Measurements from ENCODE around the gene GABRG3.

The GABRG3 gene

DNA sequence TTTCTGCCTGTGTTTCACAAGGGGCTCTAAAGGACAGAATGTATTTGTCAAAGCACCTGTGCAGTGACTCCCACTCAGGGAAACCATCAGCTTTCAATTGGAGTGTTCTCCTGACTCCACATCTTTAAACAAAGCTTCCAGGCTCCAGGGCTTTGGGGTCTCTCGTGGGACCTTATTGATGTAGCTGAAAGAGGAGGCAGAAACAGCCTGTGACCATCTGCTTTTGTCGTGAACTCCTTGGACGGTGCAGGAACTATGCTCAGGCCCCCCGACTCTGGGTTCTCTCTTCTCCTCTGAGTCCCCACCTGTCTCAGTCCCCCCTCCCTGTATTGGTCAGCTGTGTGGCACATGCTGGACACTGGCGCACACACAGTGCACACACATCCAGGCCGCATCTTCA lies 486.8 kb downstream of the GABRG3 start:
- no peak for DNase-seq (ENCODE audit: low read depth in 1 of 2, low spot score in 1 of 2)

GRCh38 chr15:27458345-27459084 lies 487.5 kb downstream of the GABRG3 start:
- DNase-seq (ENCODE audit: low read depth in 1 of 2, low spot score in 1 of 2) = no peak

- DNase-seq (ENCODE audit: low read depth in 1 of 2, low spot score in 1 of 2) = no peak
Observed at GRCh38 chr15:27459836-27460235, 488.9 kb downstream of the GABRG3 start.

- no peak for DNase-seq (ENCODE audit: low read depth in 1 of 2, low spot score in 1 of 2)
Observed at GRCh38 chr15:27461181-27461580, 490.2 kb downstream of the GABRG3 start.

- DNase-seq (ENCODE audit: low read depth in 1 of 2, low spot score in 1 of 2) = no peak
Observed at GRCh38 chr15:27463525-27464088, 492.6 kb downstream of the GABRG3 start.

DNA sequence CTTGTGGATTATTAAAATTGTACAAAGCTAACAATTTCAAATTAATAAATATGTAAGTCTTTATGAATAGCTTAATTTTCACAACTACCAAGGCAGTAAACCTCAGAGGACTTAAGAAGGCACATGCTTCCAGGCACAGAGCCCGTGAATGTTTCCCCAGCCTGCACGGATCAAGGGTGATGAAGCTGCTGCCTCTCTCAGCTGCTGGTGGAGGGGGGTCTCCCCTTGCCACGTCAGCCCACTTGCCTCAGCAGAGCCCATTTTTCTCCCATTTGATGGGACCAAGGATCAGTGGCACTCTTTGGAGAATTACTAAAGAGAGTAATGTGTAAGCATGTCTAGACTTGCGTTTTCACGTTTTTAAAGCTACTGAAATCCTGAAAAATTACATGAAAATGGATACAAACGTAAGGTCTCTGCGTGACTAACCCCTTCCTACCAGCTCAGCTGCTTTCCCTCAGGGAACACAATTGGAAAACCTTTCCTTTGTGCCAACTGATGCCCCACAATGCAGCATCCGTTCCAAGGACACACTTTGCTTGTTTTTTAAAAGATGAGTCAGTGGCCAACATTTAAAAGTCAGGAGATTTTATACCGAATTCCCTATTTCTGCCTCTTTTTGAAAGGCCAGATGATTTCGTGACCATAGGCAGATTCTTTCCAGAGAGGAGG lies 494.1 kb downstream of the GABRG3 start:
- DNase-seq (ENCODE audit: low read depth in 1 of 2, low spot score in 1 of 2) = no peak

DNA sequence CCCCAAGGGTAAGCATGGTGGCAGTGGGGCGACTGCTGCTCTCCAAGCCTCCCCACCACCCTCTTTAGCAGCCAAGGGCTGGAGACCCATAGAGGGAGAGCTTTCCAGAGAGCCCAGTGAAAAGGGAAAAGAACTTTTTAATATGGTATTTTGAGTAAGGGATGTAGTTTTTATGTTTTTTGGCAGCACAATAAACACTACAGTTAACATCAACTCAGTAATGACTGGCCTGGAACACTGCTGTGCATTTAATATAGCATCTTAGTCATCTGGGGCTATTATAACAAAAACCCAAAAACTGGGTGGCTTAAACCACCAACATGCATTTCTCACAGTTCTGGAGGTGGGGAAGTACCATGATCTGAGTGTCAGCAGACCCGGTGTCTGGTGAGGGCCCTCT lies 495.8 kb downstream of the GABRG3 start:
- no peak for DNase-seq (ENCODE audit: low read depth in 1 of 2, low spot score in 1 of 2)

DNA sequence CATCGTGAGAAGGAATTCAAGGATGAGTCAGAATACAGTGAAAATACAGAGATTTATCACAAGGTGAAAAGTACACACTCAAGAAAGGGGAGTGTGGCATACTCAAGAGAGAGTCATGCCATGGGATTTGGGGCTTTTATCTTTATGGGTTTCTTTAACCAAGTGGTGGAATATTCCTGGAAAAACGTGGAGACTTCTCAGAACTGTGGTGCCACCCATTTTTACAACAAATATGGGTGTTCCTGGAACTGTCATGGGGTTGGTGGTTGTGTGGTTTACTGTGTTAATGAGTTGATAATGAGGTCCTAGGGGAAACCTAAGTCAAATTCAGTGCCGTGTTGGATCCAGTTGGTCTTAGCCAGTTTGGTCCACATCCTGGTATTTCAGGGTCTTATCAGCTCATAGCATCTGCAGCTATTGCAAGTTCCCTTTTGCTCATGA lies 497.2 kb downstream of the GABRG3 start:
- no peak for DNase-seq (ENCODE audit: low read depth in 1 of 2, low spot score in 1 of 2)

DNA sequence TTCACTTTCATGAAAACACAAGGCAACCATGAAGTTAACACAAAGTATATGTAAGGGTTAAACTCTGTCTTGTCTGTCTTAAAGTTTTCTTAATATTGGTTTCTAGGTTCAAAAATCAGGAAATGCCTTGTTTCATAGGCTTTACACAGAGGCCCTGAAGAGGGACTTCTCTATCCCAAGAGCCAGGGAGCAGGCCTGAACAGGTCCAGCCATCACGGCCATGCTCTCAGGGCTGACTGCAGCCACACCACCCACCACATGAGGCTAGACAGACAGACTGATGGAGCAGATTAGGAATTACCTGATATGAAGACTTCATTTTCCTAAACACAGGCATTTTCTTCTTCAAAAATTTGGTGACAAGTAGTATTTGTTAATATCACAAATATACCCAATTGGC lies 502.9 kb downstream of the GABRG3 start:
- DNase-seq (ENCODE audit: low read depth in 1 of 2, low spot score in 1 of 2) = no peak

GRCh38 chr15:27475395-27475794 lies 504.4 kb downstream of the GABRG3 start:
- no peak for DNase-seq (ENCODE audit: low read depth in 1 of 2, low spot score in 1 of 2)

GRCh38 chr15:27479296-27480140 lies 508.5 kb downstream of the GABRG3 start:
- DNase-seq (ENCODE audit: low read depth in 1 of 2, low spot score in 1 of 2) = no peak

DNA sequence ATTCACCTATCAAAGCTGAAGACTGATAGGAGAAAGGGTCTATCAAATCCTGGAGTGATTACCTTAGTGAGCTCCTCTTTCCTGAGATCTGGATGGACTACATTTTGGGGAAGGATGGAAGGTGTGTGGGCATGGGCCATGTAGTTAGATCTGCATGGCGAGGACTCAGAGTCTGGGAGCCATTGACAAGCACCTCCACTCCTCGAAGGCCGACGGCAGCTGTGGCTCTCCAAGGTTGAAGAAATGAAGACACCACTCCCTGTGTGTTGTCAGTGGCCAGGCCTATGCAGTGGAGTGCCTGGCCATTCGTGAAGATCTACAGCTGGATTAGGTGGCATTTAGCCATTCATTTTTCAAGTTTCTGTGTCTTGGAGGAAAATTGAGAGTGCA lies 509.2 kb downstream of the GABRG3 start:
- DNase-seq (ENCODE audit: low read depth in 1 of 2, low spot score in 1 of 2) = no peak

DNA sequence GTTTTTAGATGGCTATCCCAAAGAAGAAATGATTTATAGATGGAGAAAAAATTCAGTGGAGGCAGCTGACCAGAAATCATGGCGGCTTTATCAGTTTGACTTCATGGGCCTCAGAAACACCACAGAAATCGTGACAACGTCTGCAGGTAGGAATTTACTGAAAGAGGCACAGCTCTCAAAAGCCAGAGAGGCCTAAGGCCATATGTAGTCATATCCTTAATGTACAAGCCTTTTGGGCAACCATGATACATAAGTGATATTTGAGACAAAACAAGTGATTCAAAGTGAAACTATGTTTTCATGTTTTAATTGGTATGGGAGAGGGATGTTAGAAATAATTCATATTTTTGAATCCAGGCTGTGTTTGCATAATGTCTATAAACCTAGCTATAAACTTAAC lies 509.7 kb downstream of the GABRG3 start:
- DNase-seq (ENCODE audit: low read depth in 1 of 2, low spot score in 1 of 2) = no peak

- DNase-seq (ENCODE audit: low read depth in 1 of 2, low spot score in 1 of 2) = no peak
Observed at GRCh38 chr15:27481768-27482167, 510.8 kb downstream of the GABRG3 start.

GRCh38 chr15:27482287-27482686 lies 511.3 kb downstream of the GABRG3 start:
- no peak for DNase-seq (ENCODE audit: low read depth in 1 of 2, low spot score in 1 of 2)

DNA sequence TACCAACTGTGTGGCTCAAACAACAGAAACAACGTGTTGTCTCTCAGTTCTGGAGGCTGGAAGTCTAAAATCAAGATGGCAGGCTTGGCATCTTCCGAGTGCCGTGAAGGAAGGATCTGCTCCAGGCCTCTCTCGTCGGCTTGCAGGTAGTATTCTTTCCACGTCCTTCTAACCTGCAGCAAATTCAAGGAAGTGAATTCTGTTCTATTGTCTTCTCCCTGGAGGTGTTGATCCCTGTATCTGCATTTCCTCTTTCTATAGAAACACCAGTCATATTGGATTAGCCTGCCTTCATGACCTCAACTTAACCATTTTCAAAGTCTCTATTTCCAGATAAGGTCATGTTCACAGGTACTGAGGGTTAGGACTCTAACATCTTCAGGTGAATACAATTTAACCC lies 512.1 kb downstream of the GABRG3 start:
- DNase-seq (ENCODE audit: low read depth in 1 of 2, low spot score in 1 of 2) = no peak

DNA sequence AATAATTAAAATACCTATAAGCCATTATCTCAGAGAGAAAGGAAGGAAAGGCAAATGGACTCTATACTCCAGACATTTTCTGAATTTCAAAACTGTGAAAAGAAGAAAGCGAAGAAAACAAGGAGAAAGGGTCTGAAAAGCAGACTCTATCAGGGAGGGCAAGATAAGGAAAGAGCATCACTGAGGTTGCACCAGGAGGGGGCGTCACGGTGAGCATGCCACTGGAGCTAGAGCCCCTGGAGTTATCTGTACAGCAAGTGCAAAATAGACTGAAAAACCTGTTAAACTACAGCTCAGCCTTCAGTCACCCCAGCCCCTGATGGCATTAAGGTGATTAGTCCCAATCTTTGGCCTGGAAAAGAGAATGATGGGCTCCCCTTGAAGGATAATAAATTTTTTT lies 514.3 kb downstream of the GABRG3 start:
- no peak for DNase-seq (ENCODE audit: low read depth in 1 of 2, low spot score in 1 of 2)

- no peak for DNase-seq (ENCODE audit: low read depth in 1 of 2, low spot score in 1 of 2)
Observed at GRCh38 chr15:27486051-27486450, 515.1 kb downstream of the GABRG3 start.

GRCh38 chr15:27486683-27487647 lies 516.0 kb downstream of the GABRG3 start:
- DNase-seq (ENCODE audit: low read depth in 1 of 2, low spot score in 1 of 2) = no peak

- no peak for DNase-seq (ENCODE audit: low read depth in 1 of 2, low spot score in 1 of 2)
Observed at GRCh38 chr15:27487846-27488245, 516.9 kb downstream of the GABRG3 start.
